Measurements from ENCODE around the gene PVALEF.

DNA sequence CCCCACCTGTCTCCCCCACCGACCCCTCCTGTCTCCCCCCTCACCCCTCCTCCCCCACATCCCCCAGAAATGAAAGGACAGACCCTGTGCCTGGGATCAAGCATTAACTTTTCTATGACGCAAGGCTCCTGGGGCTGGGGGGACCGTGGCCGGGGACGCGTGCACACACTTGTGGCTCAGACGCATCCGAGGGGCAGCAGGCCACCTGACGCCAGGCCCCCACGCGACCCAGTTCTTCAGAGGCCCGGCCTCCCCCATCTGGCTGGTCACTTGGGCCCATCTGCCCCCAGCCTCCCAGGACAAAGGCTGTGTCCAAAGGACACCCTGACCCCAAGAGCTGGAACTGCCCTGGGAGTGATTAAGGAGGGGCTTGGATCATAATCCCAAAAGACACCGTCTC, 14.0 kb upstream of the PVALEF start:
- TF ChIP-seq, protein P1, sequence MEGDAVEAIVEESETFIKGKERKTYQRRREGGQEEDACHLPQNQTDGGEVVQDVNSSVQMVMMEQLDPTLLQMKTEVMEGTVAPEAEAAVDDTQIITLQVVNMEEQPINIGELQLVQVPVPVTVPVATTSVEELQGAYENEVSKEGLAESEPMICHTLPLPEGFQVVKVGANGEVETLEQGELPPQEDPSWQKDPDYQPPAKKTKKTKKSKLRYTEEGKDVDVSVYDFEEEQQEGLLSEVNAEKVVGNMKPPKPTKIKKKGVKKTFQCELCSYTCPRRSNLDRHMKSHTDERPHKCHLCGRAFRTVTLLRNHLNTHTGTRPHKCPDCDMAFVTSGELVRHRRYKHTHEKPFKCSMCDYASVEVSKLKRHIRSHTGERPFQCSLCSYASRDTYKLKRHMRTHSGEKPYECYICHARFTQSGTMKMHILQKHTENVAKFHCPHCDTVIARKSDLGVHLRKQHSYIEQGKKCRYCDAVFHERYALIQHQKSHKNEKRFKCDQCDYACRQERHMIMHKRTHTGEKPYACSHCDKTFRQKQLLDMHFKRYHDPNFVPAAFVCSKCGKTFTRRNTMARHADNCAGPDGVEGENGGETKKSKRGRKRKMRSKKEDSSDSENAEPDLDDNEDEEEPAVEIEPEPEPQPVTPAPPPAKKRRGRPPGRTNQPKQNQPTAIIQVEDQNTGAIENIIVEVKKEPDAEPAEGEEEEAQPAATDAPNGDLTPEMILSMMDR (IDR thresholded peaks at IDR 0.05; ENCODE audit: low read depth, low read length) = no peak
- TF ChIP-seq EZH2phosphoT487 (IDR thresholded peaks at IDR 0.05; ENCODE audit: low read depth) = no peak
